Stimulated activated CD4-positive, alpha-beta T cell treated with anti-CD3 and anti-CD28 coated beads, Interleukin-12 subunit alpha, Interleukin-12 subunit beta, amount 100 ng/mL, for 24 hours (primary cell): Measurements from ENCODE around the gene MLH1.

Experiments used
- DNase-seq, 2 experiments: peaks; one replicate each; pipeline ENCODE4 v3.0.0-alpha.2; 2020; ENCODE audit warnings: low read depth in 2 of 2

Gene MLH1

DNA sequence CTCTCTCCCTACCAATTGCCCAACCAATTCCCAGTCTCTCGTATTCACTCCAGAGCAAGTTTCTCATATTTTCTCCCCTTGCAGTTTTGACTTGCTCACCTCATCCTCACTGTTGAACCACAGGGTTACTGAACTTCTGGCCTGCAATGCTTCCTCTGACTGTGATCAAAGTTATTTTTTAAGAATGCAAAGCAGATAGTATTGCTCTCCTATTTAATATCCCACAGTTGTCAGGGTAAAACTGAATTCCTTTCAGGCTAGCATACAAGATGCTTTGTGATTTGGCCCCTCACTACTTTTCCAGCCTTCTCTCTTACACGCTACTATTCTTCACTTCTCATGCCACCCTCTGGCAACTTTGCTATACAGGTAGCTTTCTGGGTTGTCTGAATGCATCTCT is 100.2 kb downstream of the MLH1 start:
- DNase-seq, result no peak

- DNase-seq, result no peak
Observed at GRCh38 chr3:37094636-37095035, 101.3 kb downstream of the MLH1 start.

GRCh38 chr3:37096288-37096687 is 103.0 kb downstream of the MLH1 start:
- DNase-seq, result no peak

GRCh38 chr3:37096975-37097374 is 103.7 kb downstream of the MLH1 start:
- no peak for DNase-seq

DNA sequence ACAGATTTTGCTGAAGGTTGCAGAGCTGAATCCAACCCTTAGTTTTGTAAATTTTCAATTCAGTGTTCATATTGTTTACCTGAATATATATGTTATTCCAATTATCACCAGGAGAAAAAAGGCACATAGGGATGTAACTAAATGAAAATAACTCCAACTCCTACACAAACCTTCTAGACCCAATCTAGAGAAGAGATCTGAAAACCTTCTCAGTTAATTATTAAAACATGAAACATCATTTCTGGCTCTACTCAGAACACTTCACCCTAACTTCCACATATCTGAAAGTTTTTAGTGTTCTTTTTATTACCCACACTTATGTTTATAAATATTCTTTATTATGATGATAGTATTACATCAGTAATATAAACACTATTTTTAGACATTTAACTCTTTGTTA is 104.5 kb downstream of the MLH1 start:
- no peak for DNase-seq

DNA sequence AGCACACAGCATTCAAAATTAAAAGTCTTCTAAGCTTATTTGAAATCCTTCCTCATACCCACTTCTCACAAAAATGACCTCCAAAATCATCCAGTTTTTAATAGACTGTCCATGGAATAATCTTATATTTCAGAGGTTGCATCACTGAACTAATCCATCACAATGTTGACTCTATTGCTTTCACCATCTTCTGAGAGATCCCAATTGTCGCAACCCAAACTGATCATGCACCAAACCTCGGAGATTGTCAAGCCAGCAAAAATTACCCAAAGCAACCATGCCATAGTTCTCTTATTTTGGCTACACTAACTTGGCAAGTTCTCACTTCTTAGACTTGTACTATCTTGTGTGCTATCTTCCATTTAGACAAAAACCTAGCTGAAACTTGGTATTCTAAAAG is 105.6 kb downstream of the MLH1 start:
- no peak for DNase-seq

- DNase-seq, result no peak
Observed at GRCh38 chr3:37099469-37099868, 106.2 kb downstream of the MLH1 start.

DNA sequence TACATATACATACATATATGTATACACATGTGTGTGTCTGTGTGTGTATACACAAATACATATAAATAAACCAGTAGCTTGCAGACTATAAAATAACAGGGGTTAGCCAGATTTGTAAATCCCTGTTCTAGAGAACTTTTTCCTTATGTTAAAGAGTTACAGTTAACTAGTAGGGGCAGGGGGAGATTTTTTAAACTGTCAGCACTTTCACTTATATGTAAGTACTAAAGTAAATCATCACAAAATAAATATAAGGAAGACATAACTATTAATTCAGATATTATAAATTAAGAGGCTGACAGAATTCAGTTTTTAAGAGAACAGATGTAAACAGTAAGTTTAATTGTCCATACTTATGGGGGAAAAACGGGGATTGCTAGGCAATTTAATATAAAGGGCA is 107.1 kb downstream of the MLH1 start:
- DNase-seq, result no peak
